HUES6 (cell line): ENCODE results near the gene LHPP.

Experiments used
- H3K27ac ChIP-seq: 2 replicates; pipeline ENCODE4 v1.7.0; 2013; ENCODE audit warnings: low read depth, mild to moderate bottlenecking, low read length, inconsistent platforms
- H3K27me3 ChIP-seq: 2 replicates; pipeline ENCODE4 v1.6.1; 2013; ENCODE audit warnings: low read length; ENCODE audit not compliant: control insufficient read depth, insufficient read depth
- H3K36me3 ChIP-seq: 2 replicates; pipeline ENCODE4 v1.6.1; 2013; ENCODE audit warnings: low read length; ENCODE audit not compliant: control insufficient read depth, insufficient read depth
- H3K4me1 ChIP-seq: 2 replicates; pipeline ENCODE4 v1.6.1; 2013; ENCODE audit warnings: low read length; ENCODE audit not compliant: control insufficient read depth, insufficient read depth
- H3K4me3 ChIP-seq: 2 replicates; pipeline ENCODE4 v1.5.1; 2013; ENCODE audit warnings: low read depth, low read length
- H3K9ac ChIP-seq: one replicate; pipeline ENCODE4 v1.6.1; 2013; ENCODE audit warnings: mild to moderate bottlenecking, low read length
- H3K9me3 ChIP-seq: 2 replicates; pipeline ENCODE4 v1.6.1; 2013; ENCODE audit warnings: low read depth, low read length; ENCODE audit not compliant: control insufficient read depth, insufficient read depth

LHPP gene

DNA sequence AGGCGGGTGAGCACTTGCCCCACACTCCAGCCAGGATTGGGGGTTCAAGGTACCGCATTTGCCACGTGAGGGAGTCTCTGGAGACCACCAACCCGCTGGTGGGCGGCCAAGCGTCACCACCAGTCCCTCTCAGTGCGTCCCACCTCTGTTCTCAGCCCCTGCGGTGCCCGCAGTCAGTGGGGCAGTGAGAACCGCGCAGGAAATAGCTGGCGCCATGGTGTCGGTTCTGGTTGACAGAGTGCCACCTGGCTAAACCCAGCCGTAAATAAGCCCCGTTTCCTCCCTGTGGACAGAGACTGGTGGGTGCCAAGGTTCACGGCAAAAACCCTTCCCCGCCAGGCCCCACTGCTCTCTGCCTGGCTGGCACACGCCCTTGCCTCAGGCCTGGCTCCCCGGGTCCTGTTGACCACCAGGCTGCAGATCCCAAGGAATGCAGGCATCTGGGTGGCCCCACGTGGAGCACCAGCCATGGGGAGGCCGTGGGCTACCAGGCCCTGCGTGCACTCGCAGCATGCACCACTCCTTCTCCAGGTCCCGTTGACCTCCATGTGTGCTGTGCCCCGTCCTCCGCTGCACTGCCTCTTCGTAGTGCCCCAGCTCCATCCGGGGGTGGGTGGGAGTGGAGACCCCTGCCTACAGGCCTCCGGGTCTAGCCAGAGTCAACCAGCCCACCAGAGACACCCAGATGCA lies 140.0 kb downstream of the LHPP start:
- Histone ChIP-seq H3K36me3 (no peaks in the 10 kb centered on the region), H3K9ac (no peak overlapping the region), H3K27ac (no peak overlapping the region), H3K4me3 (no peak overlapping the region), H3K9me3 (no peaks in the 10 kb centered on the region), H3K27me3 (no peaks in the 10 kb centered on the region), H3K4me1 (no peaks in the 10 kb centered on the region)

DNA sequence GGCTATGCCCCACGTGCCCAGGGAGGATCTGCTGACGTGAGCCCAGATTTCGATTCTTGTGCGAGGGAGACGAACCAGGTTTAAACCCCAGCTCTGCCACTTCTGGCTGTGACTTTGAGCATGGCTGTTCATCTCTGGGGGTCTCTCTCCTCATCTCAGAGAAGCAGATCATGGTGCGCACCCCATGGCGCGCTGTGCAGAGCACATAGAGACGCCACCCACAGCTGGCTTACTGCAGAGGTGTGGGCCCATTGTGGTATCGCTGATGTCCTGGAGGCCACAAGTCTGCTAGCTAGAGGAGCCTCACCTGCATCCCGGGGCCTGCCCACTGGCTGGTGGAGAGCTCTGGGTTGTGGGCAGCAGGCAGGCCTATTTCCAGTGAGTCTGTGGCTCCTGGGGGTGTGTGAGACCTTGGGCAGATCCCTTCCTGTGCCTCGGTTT lies 140.5 kb downstream of the LHPP start:
- no peak overlapping the region for H3K27ac ChIP-seq
- no peaks in the 10 kb centered on the region; the same call in 1 of the 2 replicates for H3K4me1 ChIP-seq
- no peak overlapping the region for H3K9ac ChIP-seq
- H3K4me3 ChIP-seq: no peak overlapping the region
- H3K36me3 ChIP-seq: no peaks in the 10 kb centered on the region
- no peaks in the 10 kb centered on the region for H3K27me3 ChIP-seq
- no peaks in the 10 kb centered on the region for H3K9me3 ChIP-seq

DNA sequence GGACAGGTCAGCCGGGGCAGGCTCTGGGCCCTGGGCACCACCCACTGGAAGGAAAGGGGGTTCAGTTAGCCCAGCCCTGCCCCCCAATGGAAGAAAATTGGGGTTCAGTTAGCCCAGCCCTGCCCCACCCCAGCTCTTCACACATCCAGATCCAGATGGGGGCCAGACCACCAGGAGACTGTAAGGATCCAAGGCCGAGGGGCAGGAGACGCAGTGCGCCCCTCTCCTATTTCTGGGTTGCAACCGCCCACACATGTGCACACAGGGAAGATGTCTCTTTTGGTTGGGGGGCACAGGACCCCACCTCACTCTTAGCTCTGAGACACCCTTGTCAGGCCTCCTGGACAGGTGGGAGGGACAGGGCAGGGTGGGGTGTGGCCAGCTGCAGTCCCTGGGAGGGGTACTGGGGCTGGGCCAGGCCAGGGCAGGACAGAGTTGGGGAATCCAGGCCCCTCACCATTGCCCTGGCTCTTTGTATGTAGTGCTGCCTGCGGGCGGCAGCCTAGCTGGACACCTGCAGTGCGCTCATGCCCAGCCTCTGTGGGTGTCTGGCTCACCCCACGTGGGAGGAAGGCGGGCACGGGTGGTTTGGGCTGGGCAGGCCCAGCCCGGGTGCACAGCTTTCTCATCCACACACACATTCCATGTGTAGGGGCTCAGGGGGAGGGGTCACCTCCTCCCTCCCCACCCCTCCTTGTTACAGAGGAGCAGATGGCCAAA lies 141.2 kb downstream of the LHPP start:
- H3K4me3 ChIP-seq: no peak overlapping the region
- H3K27ac ChIP-seq: 0 out of 2 replicates have a peak overlapping the region, but pooled peaks have one; percentile 34
- no peaks in the 10 kb centered on the region; the same call in 1 of the 2 replicates for H3K4me1 ChIP-seq
- no peaks in the 10 kb centered on the region for H3K36me3 ChIP-seq
- H3K9me3 ChIP-seq: no peaks in the 10 kb centered on the region
- H3K9ac ChIP-seq: no peak overlapping the region
- no peaks in the 10 kb centered on the region for H3K27me3 ChIP-seq

DNA sequence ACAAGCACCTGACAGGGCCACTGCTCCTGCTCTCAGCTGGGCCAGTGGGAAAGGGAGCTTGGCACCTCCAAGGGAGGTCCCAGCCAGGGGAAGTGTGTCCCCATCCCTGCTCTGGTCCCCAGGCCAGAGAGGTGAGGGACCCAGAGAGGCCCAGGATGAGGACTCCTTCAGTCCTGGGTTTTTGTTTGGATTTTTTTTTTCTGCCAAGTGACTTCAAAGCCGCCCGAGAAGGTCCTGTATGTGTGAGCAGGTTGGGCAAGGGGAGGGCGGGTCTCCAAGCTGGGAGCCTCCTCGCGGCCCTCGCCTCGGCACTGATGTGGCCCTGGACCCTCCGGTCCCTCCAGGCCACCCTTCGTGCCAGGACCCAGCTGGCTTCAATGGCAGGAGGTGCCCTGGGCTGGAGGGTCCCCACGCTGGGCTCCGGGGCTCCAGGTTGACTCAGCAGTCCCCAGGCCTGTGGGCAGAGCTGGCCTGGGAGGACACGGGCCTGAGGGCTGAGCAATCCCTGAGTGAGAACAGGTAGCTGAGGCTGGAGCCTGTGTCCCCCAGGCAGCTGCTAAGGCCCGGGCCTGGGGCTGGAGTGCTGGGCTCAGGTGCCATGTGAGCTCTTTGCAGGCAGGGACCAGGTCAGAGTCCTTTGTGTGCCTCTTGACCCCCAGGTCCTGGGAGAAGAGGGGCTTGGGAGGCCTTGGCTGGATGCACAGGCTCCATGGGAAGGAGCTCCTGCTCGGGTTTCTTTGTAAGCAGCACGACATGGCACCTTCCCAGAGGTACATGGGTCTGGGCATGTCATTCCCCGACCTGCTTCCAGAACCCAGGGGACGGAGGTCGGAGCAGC lies 142.0 kb downstream of the LHPP start:
- Histone ChIP-seq H3K27ac (0 out of 2 replicates have a peak overlapping the region, but pooled peaks have one; percentile 34), H3K27me3 (no peaks in the 10 kb centered on the region), H3K9ac (no peak overlapping the region), H3K36me3 (no peaks in the 10 kb centered on the region), H3K4me3 (no peak overlapping the region), H3K9me3 (no peaks in the 10 kb centered on the region), H3K4me1 (no peaks in the 10 kb centered on the region; the same call in 1 of the 2 replicates)

DNA sequence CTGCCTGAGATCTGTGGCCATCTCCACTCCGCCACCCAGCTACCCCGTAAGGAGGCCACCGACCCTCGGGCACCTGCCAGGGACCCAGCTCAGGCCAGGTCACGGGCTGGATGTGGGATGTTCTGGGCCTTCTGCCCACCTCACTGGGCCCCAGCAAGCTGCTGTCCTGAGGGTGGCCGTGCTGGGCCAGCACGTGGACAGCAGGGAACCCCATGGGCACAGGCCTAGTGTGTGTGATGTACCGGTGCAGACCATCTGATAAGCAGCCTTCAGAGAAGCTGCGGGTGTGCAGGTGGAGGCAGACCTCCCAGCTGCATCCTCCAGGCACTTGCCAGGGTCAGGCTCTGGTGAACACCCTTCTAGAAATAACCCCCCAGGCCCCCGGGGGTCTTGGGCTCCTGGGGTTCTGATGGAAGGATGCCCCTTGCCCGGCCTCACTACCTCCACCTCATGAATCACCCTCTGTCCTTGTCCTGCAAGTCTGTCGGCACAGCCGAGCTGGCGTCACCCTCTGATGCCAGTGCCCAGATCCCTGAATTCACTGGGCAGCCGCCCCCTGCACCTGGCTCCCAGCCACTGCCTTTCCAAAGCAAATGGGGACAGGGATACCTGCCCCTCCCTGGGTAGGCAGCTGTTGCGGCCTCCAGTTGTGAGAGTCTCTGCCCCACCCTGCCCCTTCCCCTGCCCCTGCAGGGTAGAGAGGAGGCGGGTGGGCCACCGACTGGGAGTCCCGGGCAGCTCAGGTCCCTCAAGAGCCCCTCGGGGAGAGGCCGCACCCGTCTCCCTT lies 142.8 kb downstream of the LHPP start:
- H3K27ac ChIP-seq: no peak overlapping the region
- H3K4me1 ChIP-seq: no peaks in the 10 kb centered on the region; the same call in 1 of the 2 replicates
- no peaks in the 10 kb centered on the region for H3K27me3 ChIP-seq
- no peak overlapping the region for H3K4me3 ChIP-seq
- no peaks in the 10 kb centered on the region for H3K36me3 ChIP-seq
- H3K9me3 ChIP-seq: no peaks in the 10 kb centered on the region
- H3K9ac ChIP-seq: no peak overlapping the region

DNA sequence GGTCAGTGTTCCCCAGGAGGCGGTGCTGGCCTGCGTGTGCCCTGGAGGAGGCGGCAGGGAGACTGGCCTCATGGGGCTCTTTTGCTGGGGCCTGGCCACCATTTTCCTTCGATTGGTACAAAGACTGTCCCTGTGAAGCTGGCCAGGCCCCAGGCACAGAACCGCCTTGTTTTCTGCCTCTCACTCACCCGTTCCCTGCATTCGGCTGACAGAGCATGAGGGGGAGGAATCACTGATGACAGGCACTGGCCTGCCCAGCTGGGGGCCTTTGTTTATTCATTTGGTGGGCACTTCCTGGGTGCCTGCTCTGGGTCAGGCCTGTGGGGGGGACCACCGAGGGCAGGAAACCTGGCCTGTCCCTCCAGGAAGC lies 143.4 kb downstream of the LHPP start:
- Histone ChIP-seq H3K27ac (no peak overlapping the region), H3K9ac (no peak overlapping the region)

DNA sequence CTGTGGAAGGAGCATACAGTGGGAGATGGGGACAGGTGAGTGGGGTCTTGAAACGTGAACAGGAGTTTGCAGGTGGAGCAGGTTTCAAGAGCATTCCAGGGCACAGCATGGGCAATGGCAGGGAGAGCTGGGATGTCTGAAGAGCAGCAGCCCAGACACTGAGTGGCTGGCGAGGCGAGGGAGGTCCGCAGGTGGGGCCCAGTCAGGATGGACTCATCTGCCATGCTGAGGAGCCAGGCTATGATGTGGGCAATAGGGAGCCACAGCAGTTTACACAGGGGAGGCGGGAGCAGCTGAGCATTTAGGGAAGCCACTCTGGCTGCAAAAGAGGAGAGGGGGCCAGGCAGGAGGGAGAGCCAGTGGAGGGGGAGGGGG lies 143.8 kb downstream of the LHPP start:
- Histone ChIP-seq H3K27ac (no peak overlapping the region), H3K4me1 (no peaks in the 10 kb centered on the region; the same call in 1 of the 2 replicates), H3K27me3 (no peaks in the 10 kb centered on the region), H3K9ac (no peak overlapping the region), H3K9me3 (no peaks in the 10 kb centered on the region), H3K4me3 (no peak overlapping the region), H3K36me3 (no peaks in the 10 kb centered on the region)

More for the DNA sequence above, 143.4 kb downstream of the LHPP start:
- Histone ChIP-seq H3K27me3 (no peaks in the 10 kb centered on the region), H3K4me1 (no peaks in the 10 kb centered on the region; the same call in 1 of the 2 replicates), H3K9me3 (no peaks in the 10 kb centered on the region), H3K36me3 (no peaks in the 10 kb centered on the region), H3K4me3 (no peak overlapping the region)

DNA sequence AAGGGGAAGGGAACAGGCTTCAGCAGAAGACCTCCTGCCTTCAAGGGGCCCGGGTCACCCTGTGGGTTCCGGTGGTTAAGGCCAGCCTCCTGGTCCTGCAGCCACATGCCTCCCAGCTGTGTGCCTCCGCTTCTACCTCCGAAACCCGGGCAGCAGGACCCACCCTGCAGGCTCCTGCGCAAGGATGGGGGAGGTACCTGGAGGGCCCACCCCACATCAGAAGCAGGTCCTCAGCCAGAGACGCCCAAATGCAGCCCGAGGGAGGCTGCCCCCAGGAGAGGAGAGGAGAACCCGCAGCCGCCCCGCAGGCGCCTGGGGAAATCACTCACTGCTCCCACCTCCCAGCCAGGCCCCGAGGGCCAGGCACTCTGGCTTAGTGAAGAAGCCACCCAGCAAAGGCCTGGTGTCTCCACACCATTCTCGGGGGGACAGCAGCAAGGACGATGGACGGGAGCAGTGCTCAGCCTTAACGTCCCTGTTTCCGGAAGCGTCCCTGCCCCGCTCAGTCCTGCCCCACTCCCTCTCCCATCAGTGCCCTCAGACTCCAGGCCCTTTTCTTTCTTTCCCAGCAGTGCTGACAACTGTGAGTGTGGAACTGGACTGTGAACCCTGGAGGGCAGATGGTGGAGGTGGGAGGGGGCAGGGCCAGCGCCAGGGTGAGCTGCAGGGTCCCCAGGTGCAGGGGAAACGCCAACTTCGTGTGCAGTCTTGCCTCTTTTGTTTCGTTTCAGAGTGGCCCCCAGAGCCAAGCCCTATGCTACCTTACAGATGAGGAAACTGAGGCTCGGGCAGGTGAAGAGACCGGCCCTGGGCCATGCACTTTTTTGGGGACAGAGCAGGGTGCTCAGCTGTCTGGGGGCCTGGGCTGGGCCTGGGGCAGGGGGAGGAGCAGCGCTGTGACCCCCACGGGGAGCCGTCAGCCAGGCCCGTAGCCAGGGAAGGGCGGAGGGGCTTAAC lies 144.5 kb downstream of the LHPP start:
- Histone ChIP-seq H3K27me3 (no peaks in the 10 kb centered on the region), H3K27ac (no peak overlapping the region), H3K9ac (no peak overlapping the region), H3K4me3 (no peak overlapping the region), H3K9me3 (no peaks in the 10 kb centered on the region), H3K36me3 (no peaks in the 10 kb centered on the region), H3K4me1 (no peaks in the 10 kb centered on the region; the same call in 1 of the 2 replicates)

DNA sequence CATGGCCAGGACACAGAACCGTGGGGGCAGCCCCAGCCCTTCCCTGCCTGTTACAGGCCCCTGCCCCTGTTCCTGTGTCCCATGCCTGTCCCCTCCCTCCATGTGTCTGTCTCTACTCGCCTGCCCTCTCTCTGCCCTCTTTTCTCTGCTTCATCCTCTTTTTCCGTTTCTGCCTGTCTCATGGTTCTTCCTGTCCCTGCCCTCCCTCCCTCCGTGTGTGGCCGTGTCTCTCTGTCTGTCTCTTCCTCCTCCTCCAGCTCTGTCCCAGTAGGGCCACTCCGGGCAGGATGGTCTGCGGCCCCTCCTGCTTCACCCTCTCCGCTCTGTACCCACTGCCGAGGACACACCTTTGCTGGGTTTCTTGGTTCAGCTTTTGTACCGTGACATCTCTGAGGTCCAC lies 145.2 kb downstream of the LHPP start:
- Histone ChIP-seq H3K36me3 (no peaks in the 10 kb centered on the region), H3K4me3 (no peak overlapping the region), H3K27me3 (no peaks in the 10 kb centered on the region), H3K9ac (no peak overlapping the region), H3K27ac (no peak overlapping the region), H3K9me3 (no peaks in the 10 kb centered on the region), H3K4me1 (no peaks in the 10 kb centered on the region; the same call in 1 of the 2 replicates)
